D721Med (cell line): ENCODE data around the gene CPOX.

ENCODE experiments used
- DNase-seq: peaks from one replicate; pipeline ENCODE4 v3.0.0; 2011; ENCODE audit warnings: low spot score; ENCODE audit not compliant: insufficient read length
- FAIRE-seq: peaks from 2 replicates; lab custom pipeline; 2011; peaks lifted over from hg19 to GRCh38; lab: Jason Lieb, UNC
- CTCF ChIP-seq: IDR thresholded peaks from 2 replicates; pipeline ENCODE4 v1.5.1; 2012; ENCODE audit warnings: mild to moderate bottlenecking, control low read depth; ENCODE audit not compliant: insufficient read depth; ENCODE audit errors: missing control alignments

Gene CPOX

GRCh38 chr3:98556164-98557130 lies 37.0 kb downstream of the CPOX start:
- no peak for DNase-seq
- FAIRE-seq: no peak

GRCh38 chr3:98555025-98555379 lies 38.4 kb downstream of the CPOX start:
- TF ChIP-seq CTCF: no peak
- DNase-seq (no peak), FAIRE-seq (no peak)

More at GRCh38 chr3:98556164-98557130, 37.0 kb downstream of the CPOX start:
- TF ChIP-seq CTCF: no peak

GRCh38 chr3:98554580-98554979 lies 38.8 kb downstream of the CPOX start:
- no peak for TF ChIP-seq CTCF

GRCh38 chr3:98553753-98554152 lies 39.7 kb downstream of the CPOX start:
- TF ChIP-seq CTCF: no peak
- FAIRE-seq: no peak
- no peak for DNase-seq

More at GRCh38 chr3:98554580-98554979, 38.8 kb downstream of the CPOX start:
- DNase-seq (no peak), FAIRE-seq (no peak)

GRCh38 chr3:98553021-98553563 lies 40.3 kb downstream of the CPOX start:
- no peak for FAIRE-seq
- no peak for TF ChIP-seq CTCF
- no peak for DNase-seq

GRCh38 chr3:98552232-98553020 lies 41.0 kb downstream of the CPOX start:
- FAIRE-seq (no peak), DNase-seq (no peak)
- no peak for TF ChIP-seq CTCF
